ENCODE results near the gene TNNT2. TPM values are rescaled to one million over a fixed set of nuclear protein-coding genes. Genes with fewer than 3 reads are reported as not detected.

TNNT2 gene
- total RNA-seq, 2 experiments from 2014 or later = not detected

GRCh38 chr1:201341377-201341776, 36.1 kb downstream of the TNNT2 start:
- no peaks in the 10 kb centered on the region for H3K9me2 ChIP-seq (ENCODE audit: insufficient read depth, low read length)
- H3K36me3 ChIP-seq (ENCODE audit: insufficient read depth, low read length) = no peaks in the 10 kb centered on the region
- intact Hi-C loops (cut with micrococcal nuclease; ENCODE audit: unreplicated experiment) = no loop called here
- no peak overlapping the region for H3K4me2 ChIP-seq (ENCODE audit: low read length)
- no peaks in the 10 kb centered on the region for H3K79me2 ChIP-seq (ENCODE audit: insufficient read depth, low read depth, low read length)
- CTCF ChIA-PET (ENCODE audit: unreplicated experiment) = no interaction called here
- no peak overlapping the region for H3K4me3 ChIP-seq (ENCODE audit: low read depth, low read length, poor library complexity, severe bottlenecking)
- no peak overlapping the region for H3K27ac ChIP-seq (ENCODE audit: low read depth, low read length, poor library complexity, severe bottlenecking)
- H2AFZ ChIP-seq (ENCODE audit: low read length) = no peak overlapping the region
- BruUV-seq (replicated peaks) = no TSS peak
- POLR2A ChIA-PET = no interaction called here
- H4K20me1 ChIP-seq (ENCODE audit: insufficient read depth, low read length) = no peaks in the 10 kb centered on the region
- no peaks in the 10 kb centered on the region for H3K4me1 ChIP-seq (ENCODE audit: insufficient read depth, low read length, poor library complexity, severe bottlenecking)
- no peaks in the 10 kb centered on the region for H3K9me3 ChIP-seq (ENCODE audit: low read length)
- no peak for TF ChIP-seq EZH2phosphoT487 (IDR thresholded peaks at IDR 0.05; ENCODE audit: borderline replicate concordance, low read depth, low read length)
- TF ChIP-seq, protein P1, sequence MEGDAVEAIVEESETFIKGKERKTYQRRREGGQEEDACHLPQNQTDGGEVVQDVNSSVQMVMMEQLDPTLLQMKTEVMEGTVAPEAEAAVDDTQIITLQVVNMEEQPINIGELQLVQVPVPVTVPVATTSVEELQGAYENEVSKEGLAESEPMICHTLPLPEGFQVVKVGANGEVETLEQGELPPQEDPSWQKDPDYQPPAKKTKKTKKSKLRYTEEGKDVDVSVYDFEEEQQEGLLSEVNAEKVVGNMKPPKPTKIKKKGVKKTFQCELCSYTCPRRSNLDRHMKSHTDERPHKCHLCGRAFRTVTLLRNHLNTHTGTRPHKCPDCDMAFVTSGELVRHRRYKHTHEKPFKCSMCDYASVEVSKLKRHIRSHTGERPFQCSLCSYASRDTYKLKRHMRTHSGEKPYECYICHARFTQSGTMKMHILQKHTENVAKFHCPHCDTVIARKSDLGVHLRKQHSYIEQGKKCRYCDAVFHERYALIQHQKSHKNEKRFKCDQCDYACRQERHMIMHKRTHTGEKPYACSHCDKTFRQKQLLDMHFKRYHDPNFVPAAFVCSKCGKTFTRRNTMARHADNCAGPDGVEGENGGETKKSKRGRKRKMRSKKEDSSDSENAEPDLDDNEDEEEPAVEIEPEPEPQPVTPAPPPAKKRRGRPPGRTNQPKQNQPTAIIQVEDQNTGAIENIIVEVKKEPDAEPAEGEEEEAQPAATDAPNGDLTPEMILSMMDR (conservative IDR thresholded peaks at IDR 0.05; ENCODE audit: low read length) = no peak
- DNase-seq (ENCODE audit: low spot score) = no peak

DNA sequence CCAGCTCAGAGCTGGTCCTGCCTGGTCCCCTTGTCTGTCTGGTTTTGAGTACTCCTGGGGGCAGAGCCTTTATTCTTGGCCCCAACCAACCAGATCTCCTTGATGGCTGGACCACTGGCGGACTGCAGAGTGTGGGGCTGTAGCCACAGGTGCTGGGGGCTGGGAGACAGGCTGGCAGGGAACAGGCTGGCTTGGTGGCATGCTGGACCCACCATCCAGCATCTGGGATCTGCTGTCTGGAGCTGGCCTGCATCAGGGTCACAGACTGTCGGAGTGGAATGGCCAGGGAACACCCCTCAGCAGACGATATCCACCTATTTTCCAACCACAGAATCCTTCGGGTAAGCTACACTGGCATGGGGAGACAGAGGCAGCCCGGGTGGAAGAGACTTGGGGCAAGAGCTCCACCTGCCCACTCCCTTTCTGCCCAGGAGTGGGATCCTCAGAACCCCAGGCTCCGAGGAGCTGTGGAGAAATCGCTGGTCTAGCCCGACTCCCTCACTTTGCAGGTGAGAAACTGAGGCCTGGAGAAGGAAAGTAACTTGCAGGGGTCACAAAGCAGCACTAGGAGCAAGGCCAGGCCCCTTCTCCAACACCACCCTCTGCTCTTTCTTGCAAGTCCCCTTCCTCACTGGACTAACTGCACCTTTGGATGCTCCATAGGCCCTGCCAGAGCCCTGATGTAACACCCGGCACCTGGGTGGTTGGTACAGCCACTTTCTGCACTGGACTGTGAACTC, 40.6 kb downstream of the TNNT2 start:
- Histone ChIP-seq H4K20me1 (ENCODE audit: insufficient read depth, low read length) (no peaks in the 10 kb centered on the region), H3K79me2 (ENCODE audit: insufficient read depth, low read depth, low read length) (no peaks in the 10 kb centered on the region), H3K4me1 (ENCODE audit: insufficient read depth, low read length, poor library complexity, severe bottlenecking) (no peaks in the 10 kb centered on the region), H3K4me2 (ENCODE audit: low read length) (no peak overlapping the region), H3K9me2 (ENCODE audit: insufficient read depth, low read length) (no peaks in the 10 kb centered on the region), H3K9me3 (ENCODE audit: low read length) (no peaks in the 10 kb centered on the region), H2AFZ (ENCODE audit: low read length) (no peak overlapping the region), H3K4me3 (ENCODE audit: low read depth, low read length, poor library complexity, severe bottlenecking) (no peak overlapping the region), H3K27ac (ENCODE audit: low read depth, low read length, poor library complexity, severe bottlenecking) (no peak overlapping the region), H3K36me3 (ENCODE audit: insufficient read depth, low read length) (no peaks in the 10 kb centered on the region)
- no peak for TF ChIP-seq EZH2phosphoT487 (IDR thresholded peaks at IDR 0.05; ENCODE audit: borderline replicate concordance, low read depth, low read length)
- TF ChIP-seq, protein P1 (conservative IDR thresholded peaks at IDR 0.05; ENCODE audit: low read length) = no peak
- ChIA-PET POLR2A (no interaction called here), CTCF (ENCODE audit: unreplicated experiment) (no interaction called here)
- BruUV-seq (replicated peaks) = no TSS peak
- DNase-seq (ENCODE audit: low spot score) = no peak
- intact Hi-C loops (cut with micrococcal nuclease; ENCODE audit: unreplicated experiment) = no loop called here

GRCh38 chr1:201335901-201336300, 41.6 kb downstream of the TNNT2 start:
- Histone ChIP-seq H3K79me2 (ENCODE audit: insufficient read depth, low read depth, low read length) (no peaks in the 10 kb centered on the region), H3K4me2 (ENCODE audit: low read length) (no peak overlapping the region), H3K4me3 (ENCODE audit: low read depth, low read length, poor library complexity, severe bottlenecking) (no peak overlapping the region), H4K20me1 (ENCODE audit: insufficient read depth, low read length) (no peaks in the 10 kb centered on the region), H3K27ac (ENCODE audit: low read depth, low read length, poor library complexity, severe bottlenecking) (no peak overlapping the region), H3K9me2 (ENCODE audit: insufficient read depth, low read length) (no peaks in the 10 kb centered on the region), H3K9me3 (ENCODE audit: low read length) (no peaks in the 10 kb centered on the region), H2AFZ (ENCODE audit: low read length) (no peak overlapping the region), H3K4me1 (ENCODE audit: insufficient read depth, low read length, poor library complexity, severe bottlenecking) (no peaks in the 10 kb centered on the region), H3K36me3 (ENCODE audit: insufficient read depth, low read length) (no peaks in the 10 kb centered on the region)
- ChIA-PET CTCF (ENCODE audit: unreplicated experiment) (no interaction called here), POLR2A (no interaction called here)
- no peak for TF ChIP-seq EZH2phosphoT487 (IDR thresholded peaks at IDR 0.05; ENCODE audit: borderline replicate concordance, low read depth, low read length)
- TF ChIP-seq, protein P1 (conservative IDR thresholded peaks at IDR 0.05; ENCODE audit: low read length) = no peak
- DNase-seq (ENCODE audit: low spot score) = no peak
- BruUV-seq (replicated peaks) = no TSS peak
- intact Hi-C loops (cut with micrococcal nuclease; ENCODE audit: unreplicated experiment) = no loop called here
